Fibroblast of lung (primary cell): ENCODE data around the gene S100A4.

ENCODE experiments used
- CTCF ChIP-seq, 2 donors: IDR thresholded peaks in 1 of 2; conservative IDR thresholded peaks in 1 of 2; 1 replicate in 1 of 2; 2 replicates in 1 of 2; pipeline ENCODE4 v1.5.1; 2011 to 2012; ENCODE audit warnings: low read length in 2 of 2, control low read depth in 1 of 2, inconsistent platforms in 1 of 2, low read depth in 1 of 2, mild to moderate bottlenecking in 1 of 2
- EZH2 ChIP-seq: IDR thresholded peaks from 2 replicates; pipeline ENCODE4 v1.5.1; 2012; ENCODE audit warnings: low read length, control low read depth, mild to moderate bottlenecking; ENCODE audit errors: missing control alignments

- TF ChIP-seq CTCF (conservative IDR thresholded peaks at IDR 0.05 in 1 of 2, IDR thresholded peaks at IDR 0.05 in 1 of 2; ENCODE audit: low read depth in 1 of 2, low read length in 2 of 2), result no peak
- TF ChIP-seq EZH2, result no peak
Measured at GRCh38 chr1:153588482-153588881, 42.9 kb upstream of the S100A4 start.
